Loucy (cell line): ENCODE data around the gene SLC43A2.

Source experiments
- H2AFZ ChIP-seq: fragments of 200-600 bp; sonication (generic); 2 replicates; pipeline ENCODE4 v1.6.0; 2016; ENCODE audit warnings: antibody characterized with exemption, mild to moderate bottlenecking, low read length, moderate library complexity
- H3F3A ChIP-seq: fragments of 200-600 bp; 2 replicates; pipeline ENCODE4 v1.6.0; 2016; ENCODE audit warnings: antibody characterized with exemption, low read depth, mild to moderate bottlenecking
- H3K27me3 ChIP-seq: fragments of 200-600 bp; sonication (generic); 2 replicates; pipeline ENCODE4 v1.6.1; 2014; ENCODE audit warnings: low read length, mild to moderate bottlenecking; ENCODE audit not compliant: insufficient read depth, poor library complexity, severe bottlenecking
- H3K36me3 ChIP-seq: fragments of 200-600 bp; sonication (generic); 2 replicates; pipeline ENCODE4 v1.6.1; 2016; ENCODE audit warnings: low read length; ENCODE audit not compliant: insufficient read depth
- H3K4me1 ChIP-seq: fragments of 200-600 bp; sonication (generic); 2 replicates; pipeline ENCODE4 v1.5.1; 2014; ENCODE audit warnings: low read length, mild to moderate bottlenecking; ENCODE audit not compliant: insufficient read depth, poor library complexity, severe bottlenecking
- H3K4me2 ChIP-seq: fragments of 200-600 bp; sonication (generic); 2 replicates; pipeline ENCODE4 v1.6.0; 2014; ENCODE audit warnings: antibody characterized with exemption, low read length, low read depth, mild to moderate bottlenecking; ENCODE audit not compliant: poor library complexity, severe bottlenecking
- H3K4me3 ChIP-seq: fragments of 200-600 bp; sonication (generic); 2 replicates; pipeline ENCODE4 v1.5.1; 2014; ENCODE audit warnings: low read length, mild to moderate bottlenecking, mixed read lengths; ENCODE audit not compliant: poor library complexity, severe bottlenecking
- H3K79me2 ChIP-seq: fragments of 200-600 bp; sonication (generic); 2 replicates; pipeline ENCODE4 v1.6.1; 2014; ENCODE audit warnings: low read length; ENCODE audit not compliant: insufficient read depth
- H3K9ac ChIP-seq: fragments of 200-600 bp; sonication (generic); 2 replicates; pipeline ENCODE4 v1.6.0; 2014; ENCODE audit warnings: mild to moderate bottlenecking, low read depth, low read length, moderate library complexity; ENCODE audit not compliant: poor library complexity, severe bottlenecking
- H3K9me2 ChIP-seq: fragments of 200-600 bp; sonication (generic); replicated peaks from 2 replicates; pipeline ENCODE4 v1.6.1; 2016; ENCODE audit warnings: low read depth, low read length, mixed read lengths
- H3K9me3 ChIP-seq: fragments of 200-600 bp; sonication (generic); 2 replicates; pipeline ENCODE4 v1.6.1; 2014; ENCODE audit warnings: mild to moderate bottlenecking, antibody characterized with exemption, low read length, low read depth; ENCODE audit not compliant: insufficient read depth
- H4K20me1 ChIP-seq: fragments of 200-600 bp; sonication (generic); 2 replicates; pipeline ENCODE4 v1.6.0; 2014; ENCODE audit warnings: antibody characterized with exemption, low read length, mild to moderate bottlenecking; ENCODE audit not compliant: insufficient read depth, poor library complexity, severe bottlenecking
- CTCF ChIP-seq: fragments of 200-600 bp; sonication (generic); conservative IDR thresholded peaks from 2 replicates; pipeline ENCODE4 v1.5.1; 2014; ENCODE audit warnings: mild to moderate bottlenecking, antibody characterized with exemption, low read length
- EZH2phosphoT487 ChIP-seq: fragments of 200-600 bp; IDR thresholded peaks from 2 replicates; pipeline ENCODE4 v1.6.1; 2018; ENCODE audit warnings: antibody characterized with exemption, mild to moderate bottlenecking, moderate library complexity, borderline replicate concordance

SLC43A2 gene

GRCh38 chr17:1644493-1645206 lies 16.0 kb upstream of the SLC43A2 start:
- no peaks in the 10 kb centered on the region for H3K9me3 ChIP-seq
- H3K36me3 ChIP-seq = no peaks in the 10 kb centered on the region; the same call in 1 of the 2 replicates
- peak overlapping the region; percentile 85 for H3K4me3 ChIP-seq
- H3K4me1 ChIP-seq = peaks cover 27% of the 10 kb centered on the region
- no peaks in the 10 kb centered on the region for H3K27me3 ChIP-seq
- H4K20me1 ChIP-seq = peaks cover 8% of the 10 kb centered on the region
- peak overlapping the region; percentile 96 for H3K9ac ChIP-seq
- no peak overlapping the region for H2AFZ ChIP-seq
- H3K4me2 ChIP-seq = peak overlapping the region; percentile 97
- H3K79me2 ChIP-seq = peaks cover 21% of the 10 kb centered on the region
- H3K9me2 ChIP-seq = no peaks in the 10 kb centered on the region
- H3F3A ChIP-seq = no peaks in the 10 kb centered on the region
- TF ChIP-seq CTCF (no peak), EZH2phosphoT487 (no peak)

GRCh38 chr17:1643999-1644492 lies 15.4 kb upstream of the SLC43A2 start:
- H3K9me3 ChIP-seq = no peaks in the 10 kb centered on the region
- TF ChIP-seq EZH2phosphoT487 (no peak), CTCF (no peak)
- H2AFZ ChIP-seq = no peak overlapping the region
- H3K27me3 ChIP-seq = no peaks in the 10 kb centered on the region
- peaks cover 8% of the 10 kb centered on the region for H4K20me1 ChIP-seq
- H3K79me2 ChIP-seq = peaks cover 21% of the 10 kb centered on the region
- H3K4me1 ChIP-seq = peaks cover 27% of the 10 kb centered on the region
- peak overlapping the region; percentile 97 for H3K4me2 ChIP-seq
- peak overlapping the region; percentile 85 for H3K4me3 ChIP-seq
- no peaks in the 10 kb centered on the region for H3K9me2 ChIP-seq
- no peaks in the 10 kb centered on the region for H3K36me3 ChIP-seq
- peak overlapping the region; percentile 96 for H3K9ac ChIP-seq
- no peaks in the 10 kb centered on the region for H3F3A ChIP-seq

GRCh38 chr17:1643293-1643998 lies 14.8 kb upstream of the SLC43A2 start:
- peak overlapping the region; percentile 85 for H3K4me3 ChIP-seq
- H2AFZ ChIP-seq = no peak overlapping the region

More at GRCh38 chr17:1643293-1643998, 14.8 kb upstream of the SLC43A2 start:
- no peaks in the 10 kb centered on the region for H3K27me3 ChIP-seq
- no peaks in the 10 kb centered on the region for H3K9me3 ChIP-seq
- no peak overlapping the region for H3K9ac ChIP-seq
- peak overlapping the region; percentile 97 for H3K4me2 ChIP-seq
- peaks cover 21% of the 10 kb centered on the region for H3K79me2 ChIP-seq
- peaks cover 27% of the 10 kb centered on the region for H3K4me1 ChIP-seq
- no peaks in the 10 kb centered on the region for H3K36me3 ChIP-seq
- H3F3A ChIP-seq = no peaks in the 10 kb centered on the region
- no peaks in the 10 kb centered on the region for H3K9me2 ChIP-seq
- peaks cover 8% of the 10 kb centered on the region for H4K20me1 ChIP-seq
- no peak for TF ChIP-seq CTCF
- no peak for TF ChIP-seq EZH2phosphoT487
